Epithelial cell of proximal tubule (primary cell): ENCODE measurements around the gene ANKRD62. TPM values are rescaled to one million over a fixed set of nuclear protein-coding genes. Genes with fewer than 3 reads are reported as not detected.
"Not testable (repeated sequence)": the region's sequence is repeated elsewhere in the genome, so short reads cannot be mapped to it uniquely, and the experiment has no call there.

Source experiments
- DNase-seq: peaks from one replicate; pipeline ENCODE4 v3.0.0-alpha.2; 2011; ENCODE audit warnings: low read depth
- H3K4me3 ChIP-seq: 2 replicates; pipeline ENCODE4 v1.5.1; 2011; ENCODE audit warnings: low read depth, mild to moderate bottlenecking, low read length
- total RNA-seq: library from RNA; depleted of rRNA; stranded (reverse); fragments of >200 nt; gene quantifications from 2 replicates; pipeline ENCODE4 v1.2.3, GENCODE V29; 2015
- TF ChIP-seq, protein P1 (sequence below): conservative IDR thresholded peaks from 2 replicates; pipeline ENCODE4 v1.5.1; 2012; ENCODE audit warnings: low read depth, mild to moderate bottlenecking, low read length

ANKRD62 gene
- total RNA-seq, 1 donor from 2014 or later, result not detected

- TF ChIP-seq, protein P1, sequence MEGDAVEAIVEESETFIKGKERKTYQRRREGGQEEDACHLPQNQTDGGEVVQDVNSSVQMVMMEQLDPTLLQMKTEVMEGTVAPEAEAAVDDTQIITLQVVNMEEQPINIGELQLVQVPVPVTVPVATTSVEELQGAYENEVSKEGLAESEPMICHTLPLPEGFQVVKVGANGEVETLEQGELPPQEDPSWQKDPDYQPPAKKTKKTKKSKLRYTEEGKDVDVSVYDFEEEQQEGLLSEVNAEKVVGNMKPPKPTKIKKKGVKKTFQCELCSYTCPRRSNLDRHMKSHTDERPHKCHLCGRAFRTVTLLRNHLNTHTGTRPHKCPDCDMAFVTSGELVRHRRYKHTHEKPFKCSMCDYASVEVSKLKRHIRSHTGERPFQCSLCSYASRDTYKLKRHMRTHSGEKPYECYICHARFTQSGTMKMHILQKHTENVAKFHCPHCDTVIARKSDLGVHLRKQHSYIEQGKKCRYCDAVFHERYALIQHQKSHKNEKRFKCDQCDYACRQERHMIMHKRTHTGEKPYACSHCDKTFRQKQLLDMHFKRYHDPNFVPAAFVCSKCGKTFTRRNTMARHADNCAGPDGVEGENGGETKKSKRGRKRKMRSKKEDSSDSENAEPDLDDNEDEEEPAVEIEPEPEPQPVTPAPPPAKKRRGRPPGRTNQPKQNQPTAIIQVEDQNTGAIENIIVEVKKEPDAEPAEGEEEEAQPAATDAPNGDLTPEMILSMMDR, result no peak
- no peak overlapping the region for H3K4me3 ChIP-seq
- DNase-seq, result no peak
These were observed 26.6 kb upstream of the ANKRD62 start for GRCh38 chr18:12066910-12067511.

DNA sequence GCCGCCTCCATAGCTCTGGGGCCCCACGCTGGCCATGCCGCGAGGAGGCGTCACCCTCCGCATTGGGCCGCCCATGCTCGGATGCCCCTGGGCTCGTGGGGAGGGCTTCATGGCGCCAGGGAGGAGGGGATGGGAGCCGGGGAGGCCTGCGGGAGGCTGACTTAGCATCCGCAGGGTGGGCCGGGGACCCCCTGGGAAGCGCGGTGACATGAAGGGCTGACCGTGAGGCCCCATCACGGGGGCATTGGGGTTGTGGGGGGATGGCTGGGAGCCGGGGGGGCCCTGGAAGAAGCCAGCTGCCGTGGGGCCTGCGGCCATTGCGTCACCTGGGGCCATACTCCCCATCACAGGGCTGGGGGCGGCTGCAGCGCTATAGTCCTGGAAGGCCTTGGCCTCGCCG, 26.0 kb upstream of the ANKRD62 start:
- TF ChIP-seq, protein P1, result no peak
- no peak for DNase-seq
- H3K4me3 ChIP-seq, result no peak overlapping the region

GRCh38 chr18:12068316-12068949, 25.2 kb upstream of the ANKRD62 start:
- not testable (repeated sequence) for H3K4me3 ChIP-seq, DNase-seq

GRCh38 chr18:12068950-12069320, 24.7 kb upstream of the ANKRD62 start:
- TF ChIP-seq, protein P1, result no peak
- DNase-seq, result no peak
- no peak overlapping the region for H3K4me3 ChIP-seq

GRCh38 chr18:12071066-12071465, 22.6 kb upstream of the ANKRD62 start:
- not testable (repeated sequence) for H3K4me3 ChIP-seq, DNase-seq

DNA sequence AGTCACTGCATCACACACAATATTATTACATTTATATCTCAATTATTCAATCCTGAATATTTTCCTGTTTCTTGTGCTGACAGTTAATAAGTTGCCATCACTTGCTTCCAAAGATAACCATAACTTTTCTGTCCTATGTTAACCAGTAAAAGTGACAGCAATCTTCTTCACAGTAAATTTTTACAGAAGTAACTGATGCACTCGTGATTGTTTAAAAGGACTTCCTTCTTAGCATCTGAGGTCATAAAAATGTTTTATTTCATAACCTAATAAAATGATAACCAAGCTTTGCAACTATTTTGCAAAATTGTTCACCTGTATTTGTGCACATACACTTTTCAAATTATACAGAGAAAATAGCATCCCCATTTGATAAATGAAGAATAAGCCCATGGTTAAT, 20.6 kb upstream of the ANKRD62 start:
- DNase-seq, result no peak

DNA sequence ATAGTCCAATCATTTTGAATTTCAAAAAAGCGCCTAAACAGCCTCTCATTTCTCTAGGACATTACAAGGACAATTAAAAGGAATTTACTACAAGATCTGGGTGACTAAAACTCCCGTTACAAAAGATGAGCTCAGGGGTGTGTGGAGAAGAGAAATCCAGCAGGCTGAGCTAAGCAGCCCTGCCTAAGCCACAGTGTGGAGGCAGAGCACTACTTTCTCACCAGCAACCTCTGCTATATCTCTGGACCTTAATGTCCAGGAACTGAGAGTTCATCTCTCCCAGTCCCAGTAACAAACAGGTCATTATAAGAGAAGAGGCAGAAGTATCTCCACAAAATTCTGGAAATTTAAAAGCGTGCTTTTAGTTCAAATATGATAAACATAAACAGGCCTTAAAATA, 18.9 kb upstream of the ANKRD62 start:
- TF ChIP-seq, protein P1, result peak; percentile 44
- DNase-seq, result no peak
- no peak overlapping the region for H3K4me3 ChIP-seq

More for the DNA sequence above, 20.6 kb upstream of the ANKRD62 start:
- TF ChIP-seq, protein P1, result no peak
- H3K4me3 ChIP-seq, result no peak overlapping the region

- peak overlapping the region; percentile 23 for H3K4me3 ChIP-seq
- TF ChIP-seq, protein P1, result no peak
- no peak for DNase-seq
These were observed 17.1 kb upstream of the ANKRD62 start for GRCh38 chr18:12076424-12077140.

DNA sequence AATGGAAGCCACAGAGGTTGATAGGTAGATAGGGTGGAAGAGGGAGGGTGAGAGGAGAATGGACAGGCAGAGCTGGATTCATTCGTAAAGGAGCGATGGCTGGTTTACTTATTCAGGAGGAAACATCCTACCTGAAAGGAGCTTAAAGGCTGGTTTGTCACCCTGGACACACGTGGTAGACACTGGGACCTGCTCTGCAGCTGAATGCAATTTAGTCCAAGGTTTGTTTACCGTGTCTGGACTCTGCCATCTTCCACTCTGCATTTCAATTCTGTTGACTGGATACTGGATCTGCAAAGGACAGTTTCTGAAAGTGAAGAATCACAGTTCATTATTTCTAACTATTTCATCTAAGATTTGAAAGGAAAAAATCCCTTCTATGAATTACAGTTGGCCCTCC, 15.6 kb upstream of the ANKRD62 start:
- DNase-seq, H3K4me3 ChIP-seq: not testable (repeated sequence)
